ENCODE measurements around the gene NOP56. TPM values are rescaled to one million over a fixed set of nuclear protein-coding genes. Genes with fewer than 3 reads are reported as not detected.

The NOP56 gene
- 100 to 1,000 TPM in 3 of 4 donors, 10 to 100 TPM in 1; 73.0 to 174 (median 137) TPM for total RNA-seq

GRCh38 chr20:2651772-2652723 is at the start of gene NOP56:
Gene NOP56, plus strand, starts transcription at chr20:2652632. Its CDS starts 29 bp downstream, at chr20:2652661.
- WGBS, 2 donors = 0% methylated on average over 32 to 35 of the region's 101 CpGs
- H3K27ac ChIP-seq = peak within 1 kb of the TSS; percentile 79 to 96 (median 89)
- intact Hi-C loops (cut with DNase I) = no loop called here
- TF ChIP-seq CTCF (IDR thresholded peaks at IDR 0.05) (no peak), POLR2A (IDR thresholded peaks at IDR 0.05) (peak in 3 of 4 donors; percentile 70 to 84 (median 83))
- no peaks in the 10 kb centered on the region for H3K9me3 ChIP-seq
- no peaks in the 10 kb centered on the region for H3K27me3 ChIP-seq
- peaks cover 16 to 36% (median 30%) of the 10 kb centered on the region in 3 donors for H3K36me3 ChIP-seq
- H3K4me1 ChIP-seq = peaks cover 15 to 43% (median 22%) of the 10 kb centered on the region in 3 donors
- H3K4me3 ChIP-seq = peak within 1 kb of the TSS; percentile 75 to 98 (median 85)
- DNase-seq = peak; percentile 43

DNA sequence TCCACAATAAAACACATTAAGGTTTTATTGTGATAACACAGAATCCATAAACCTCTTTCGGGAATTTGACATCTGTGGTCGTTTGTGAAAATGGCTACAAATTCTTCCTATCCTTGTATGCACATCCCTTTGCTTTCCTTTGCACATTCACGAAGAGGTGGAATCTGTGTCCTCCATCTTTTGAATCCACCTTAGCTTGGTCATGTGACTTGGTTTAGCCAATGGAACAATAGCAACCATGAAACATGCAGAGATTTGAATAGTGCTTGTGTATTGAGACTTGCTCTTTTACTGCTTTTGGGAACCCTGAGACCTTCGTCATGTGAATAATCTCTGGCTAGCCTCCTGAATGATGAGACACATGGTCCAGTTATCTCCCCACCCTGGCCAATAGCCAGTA is 49.7 kb upstream of the NOP56 start:
- H3K27ac ChIP-seq = no peak overlapping the region
- WGBS, 2 donors = 83 to 90% methylated on average over 4 of the region's 4 CpGs
- no peaks in the 10 kb centered on the region for H3K27me3 ChIP-seq
- TF ChIP-seq CTCF (IDR thresholded peaks at IDR 0.05) (no peak), POLR2A (IDR thresholded peaks at IDR 0.05) (no peak)
- peaks cover 0 to 21% (median 0%) of the 10 kb centered on the region in 3 donors for H3K9me3 ChIP-seq
- intact Hi-C loops (cut with DNase I) = no loop called here
- no peak for DNase-seq
- H3K4me3 ChIP-seq = no peak overlapping the region
- no peaks in the 10 kb centered on the region for H3K36me3 ChIP-seq
- H3K4me1 ChIP-seq = peaks cover 0 to 4% (median 0%) of the 10 kb centered on the region in 3 donors

- Histone ChIP-seq H3K27me3 (no peaks in the 10 kb centered on the region), H3K4me3 (no peak overlapping the region), H3K9me3 (peaks cover 0 to 22% (median 0%) of the 10 kb centered on the region in 3 donors), H3K36me3 (no peaks in the 10 kb centered on the region), H3K27ac (no peak overlapping the region), H3K4me1 (peaks cover 0 to 4% (median 0%) of the 10 kb centered on the region in 3 donors)
- WGBS, 2 donors = 58 to 75% methylated on average over 4 to 7 of the region's 7 CpGs
- intact Hi-C loops (cut with DNase I) = no loop called here
- no peak for TF ChIP-seq CTCF (IDR thresholded peaks at IDR 0.05)
- TF ChIP-seq POLR2A (IDR thresholded peaks at IDR 0.05) = no peak
- no peak for DNase-seq
Observed at GRCh38 chr20:2603816-2604505, 48.5 kb upstream of the NOP56 start.

GRCh38 chr20:2604506-2604835 is 48.0 kb upstream of the NOP56 start:
- no peak for DNase-seq

More at GRCh38 chr20:2604506-2604835, 48.0 kb upstream of the NOP56 start:
- Histone ChIP-seq H3K36me3 (no peaks in the 10 kb centered on the region), H3K27me3 (peaks cover 0 to 3% (median 0%) of the 10 kb centered on the region in 4 donors), H3K4me3 (no peak overlapping the region), H3K9me3 (peaks cover 0 to 22% (median 0%) of the 10 kb centered on the region in 3 donors), H3K4me1 (peaks cover 0 to 4% (median 0%) of the 10 kb centered on the region in 3 donors), H3K27ac (no peak overlapping the region)
- TF ChIP-seq CTCF (IDR thresholded peaks at IDR 0.05) (no peak), POLR2A (IDR thresholded peaks at IDR 0.05) (no peak)
- 65 to 78% methylated on average over 2 to 3 of the region's 3 CpGs for WGBS, 2 donors
- intact Hi-C loops (cut with DNase I) = no loop called here
